NCI-H1092 treated with DMSO at 0.1 percent for 48 hours (cell line): ENCODE measurements around the gene CUX1.

Experiments used
- DNase-seq: peaks from one replicate; lab custom pipeline; 2025; lab: John Stamatoyannopoulos, UW

The CUX1 gene

DNA sequence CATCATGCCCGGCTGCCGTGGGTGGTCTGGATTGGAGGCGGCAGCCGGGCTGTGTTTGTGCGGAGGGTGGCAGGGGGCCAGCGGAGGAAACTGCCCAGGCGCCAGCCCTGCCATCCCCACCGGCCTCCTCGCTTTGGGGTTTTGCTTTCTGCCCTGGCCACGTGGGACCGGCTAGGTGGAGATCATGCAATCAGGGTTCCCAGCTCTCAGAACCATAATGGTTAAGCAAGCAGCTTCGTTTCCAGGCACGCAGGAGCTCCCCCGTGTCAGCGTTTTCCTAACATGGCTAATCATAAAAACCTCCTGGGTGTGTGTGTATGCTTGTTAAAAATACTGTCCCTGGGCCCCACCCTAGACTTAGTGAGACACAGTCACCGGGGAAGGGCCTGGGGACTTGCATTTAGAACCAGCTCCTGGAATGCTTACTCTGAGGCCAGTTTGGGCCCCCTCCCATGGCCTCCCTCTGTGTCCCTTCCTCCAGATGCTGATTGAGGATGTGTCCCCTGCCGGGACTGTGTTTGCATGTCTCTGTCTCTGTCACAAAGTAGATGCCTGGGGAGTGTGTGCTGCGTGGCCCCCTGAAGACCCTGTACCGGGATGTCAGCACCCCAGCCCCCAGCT is 119.3 kb downstream of the CUX1 start:
- DNase-seq, result no peak

DNA sequence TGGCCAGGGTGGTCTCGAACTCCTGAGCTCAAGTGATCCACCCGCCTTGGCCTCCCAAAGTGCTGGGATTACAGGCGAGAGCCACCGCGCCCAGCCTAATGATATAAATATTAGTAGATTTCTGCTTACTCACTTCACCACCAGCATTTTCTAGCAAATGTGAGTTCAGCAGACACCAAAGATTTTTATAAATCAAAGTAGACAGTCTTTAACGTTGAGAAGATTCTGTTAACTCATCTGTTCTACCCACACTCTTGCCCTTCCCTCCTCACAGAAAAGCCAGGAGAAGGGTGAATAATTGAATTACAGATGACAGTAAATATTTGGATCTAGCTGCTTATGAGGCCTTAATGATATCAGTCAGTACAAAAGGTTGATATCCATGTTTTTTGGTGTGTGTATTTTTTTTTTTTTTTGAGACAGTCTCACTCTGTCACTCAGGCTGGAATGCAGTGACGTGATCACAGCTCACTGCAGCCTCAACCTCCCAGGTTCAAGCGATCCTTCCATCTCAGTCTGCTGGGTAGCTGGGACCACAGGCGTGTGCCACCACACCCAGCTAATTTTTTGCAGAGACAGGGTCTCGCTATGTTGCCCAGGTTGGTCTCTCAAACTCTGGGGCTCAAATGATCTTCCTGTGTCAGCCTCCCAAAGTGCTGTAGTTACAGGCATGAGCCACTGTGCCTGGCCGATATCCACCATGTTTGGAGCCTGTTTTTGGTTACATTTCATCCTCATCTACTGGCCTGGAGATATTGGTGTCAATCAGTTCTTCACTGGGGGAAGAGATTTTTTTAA is 120.5 kb downstream of the CUX1 start:
- no peak for DNase-seq

DNA sequence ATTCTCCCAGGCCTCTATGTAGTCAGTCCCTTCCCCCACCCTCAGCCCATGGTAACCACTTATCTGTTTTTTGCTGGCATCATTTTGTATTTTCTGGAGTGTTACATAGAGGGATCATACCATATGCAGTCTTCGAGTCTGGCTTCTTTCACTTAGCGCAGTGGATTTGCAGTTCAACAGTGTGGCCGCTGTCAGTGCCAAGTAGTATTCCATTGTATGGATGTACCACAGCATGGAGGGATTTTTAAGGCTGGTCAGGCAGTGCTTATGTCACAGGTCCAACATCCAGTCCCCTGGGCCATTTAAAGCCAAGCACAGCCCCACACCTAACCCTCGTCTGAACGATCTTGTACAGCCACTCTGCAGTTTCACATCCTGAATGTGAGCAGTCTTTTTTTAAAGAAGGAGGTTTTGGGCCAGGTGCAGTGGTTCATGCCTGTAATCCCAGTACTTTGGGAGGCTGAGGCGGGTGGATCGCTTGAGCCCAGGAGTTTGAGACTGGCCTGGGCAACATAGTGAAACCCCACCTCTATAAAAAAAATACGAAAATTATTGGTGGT is 121.8 kb downstream of the CUX1 start:
- DNase-seq, result no peak

DNA sequence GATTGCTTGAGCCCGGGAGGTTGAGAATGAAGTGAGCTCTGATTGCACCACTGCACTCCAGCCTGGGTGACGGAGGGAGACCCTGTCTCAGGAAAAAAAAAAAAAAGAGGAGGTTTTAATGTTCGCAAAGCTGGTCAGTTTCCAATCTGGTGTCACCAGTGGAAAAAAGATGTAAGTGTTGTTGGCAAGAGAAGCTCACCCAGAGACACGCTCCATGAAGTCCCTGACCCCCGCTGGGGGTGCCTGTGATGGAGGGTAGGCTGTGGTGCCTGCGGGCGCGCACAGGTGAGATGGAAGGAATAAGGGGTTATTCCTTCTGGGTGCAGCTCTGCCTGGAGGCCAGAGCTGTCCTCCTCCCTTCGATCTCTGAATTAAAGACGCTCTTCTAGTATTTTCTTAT is 122.7 kb downstream of the CUX1 start:
- DNase-seq, result no peak

DNA sequence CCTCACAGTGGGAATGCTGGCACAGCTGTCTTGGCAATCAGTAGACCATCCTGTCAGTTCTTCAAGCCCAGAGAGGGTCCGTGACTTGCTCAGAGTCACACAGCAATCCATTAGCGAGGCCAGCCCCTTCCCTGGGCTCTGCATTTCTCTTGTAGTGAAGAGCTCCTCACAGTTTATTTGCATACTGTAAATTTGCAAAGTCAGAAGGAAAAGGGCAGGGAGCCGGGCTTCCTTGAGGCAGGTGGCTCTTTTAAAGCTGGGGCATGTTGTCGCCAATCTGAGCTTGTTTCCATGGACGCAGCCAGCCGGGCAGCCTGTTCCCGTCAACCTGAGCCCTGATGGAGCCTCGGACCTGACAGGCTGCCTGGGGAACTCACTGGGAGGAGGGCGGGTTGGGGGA is 123.4 kb downstream of the CUX1 start:
- peak; percentile 21 for DNase-seq

DNA sequence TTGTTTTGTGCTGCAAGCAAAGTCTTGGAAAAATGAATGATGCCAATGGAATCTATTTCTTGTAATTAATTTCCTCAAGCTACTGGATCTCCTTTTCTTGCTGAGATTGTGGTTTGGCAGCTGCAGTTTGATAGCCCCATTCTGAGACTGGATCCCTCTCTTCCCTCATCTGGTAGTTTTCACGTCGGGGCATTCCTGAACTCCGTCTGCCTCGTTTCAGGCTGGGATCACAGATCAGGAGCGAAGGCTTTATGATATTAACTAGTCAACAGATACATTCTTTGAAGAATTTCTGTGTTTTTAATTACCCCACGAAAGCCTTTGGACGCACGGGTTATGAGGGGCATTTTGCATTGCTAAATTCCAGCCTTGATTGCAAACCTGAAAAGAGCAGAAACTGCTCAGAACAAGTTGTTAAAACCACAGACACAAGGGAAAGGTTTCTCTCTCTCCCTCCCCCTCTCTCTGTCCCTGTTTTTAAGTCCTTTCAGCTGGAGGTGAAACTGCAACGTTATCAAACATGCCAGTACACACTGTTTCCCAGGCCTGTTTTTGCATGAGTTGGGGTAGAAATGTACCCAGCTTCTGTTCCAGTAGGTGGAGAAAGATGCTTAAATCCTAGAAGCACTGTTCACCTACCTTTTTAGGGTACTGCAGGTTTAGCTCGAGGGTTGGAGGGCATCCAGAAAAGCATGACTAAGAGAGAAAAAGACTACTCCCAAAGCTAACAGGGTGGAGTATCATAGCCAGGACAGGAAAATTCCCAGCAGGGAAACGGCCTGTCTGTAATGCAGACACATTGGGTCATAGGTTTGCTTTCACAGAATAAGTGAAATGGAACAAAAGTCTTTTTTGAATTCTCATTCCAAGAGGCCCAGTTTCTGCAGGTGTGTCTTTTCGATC is 124.3 kb downstream of the CUX1 start:
- DNase-seq, result no peak

DNA sequence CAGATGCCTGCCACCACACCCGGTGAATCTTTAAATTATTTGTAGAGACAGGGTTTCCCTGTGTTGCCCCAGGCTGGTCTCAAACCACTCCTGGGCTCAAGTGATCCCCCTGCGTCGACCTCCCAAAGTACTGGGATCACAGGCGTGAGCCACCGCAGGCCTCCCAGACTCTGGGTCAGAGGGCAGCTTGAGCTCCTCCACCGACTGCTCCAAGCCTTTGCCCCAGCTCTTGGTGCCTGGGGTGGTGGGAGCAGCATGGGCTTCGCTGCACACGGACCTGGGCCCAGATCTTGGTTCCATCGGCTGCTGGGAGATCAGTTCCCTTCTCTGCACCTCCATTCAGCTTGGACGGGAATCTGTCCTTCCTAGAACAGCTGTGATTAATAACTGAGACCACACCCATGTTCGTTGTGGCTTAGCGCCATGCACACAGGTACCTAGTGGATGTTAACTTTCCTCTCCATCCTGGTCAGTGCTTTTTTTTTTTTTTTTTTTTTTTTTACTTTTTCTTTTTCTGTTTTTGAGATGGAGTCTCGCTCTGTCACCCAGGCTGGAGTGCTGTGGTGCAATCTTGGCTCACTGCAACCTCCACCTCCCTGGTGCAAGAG is 125.3 kb downstream of the CUX1 start:
- DNase-seq, result no peak

DNA sequence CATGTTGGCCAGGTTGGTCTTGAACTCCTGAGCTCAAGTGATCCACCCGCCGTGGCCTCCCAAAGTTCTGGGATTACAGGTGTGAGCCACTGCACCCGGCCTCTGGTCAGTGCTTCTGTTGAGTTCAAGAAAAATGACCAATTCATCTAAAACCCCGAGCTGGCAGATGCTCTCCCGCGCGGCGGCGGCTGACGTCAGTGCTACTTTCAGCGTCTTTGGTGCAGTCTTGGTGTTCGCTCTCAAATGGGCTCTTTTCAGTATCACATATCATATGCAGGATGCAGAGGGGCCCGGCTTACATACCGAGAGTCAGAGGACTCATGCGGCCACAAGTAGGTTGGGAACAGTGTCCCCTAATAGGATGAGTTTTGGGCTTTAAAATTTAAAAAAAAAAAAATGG is 125.9 kb downstream of the CUX1 start:
- no peak for DNase-seq

DNA sequence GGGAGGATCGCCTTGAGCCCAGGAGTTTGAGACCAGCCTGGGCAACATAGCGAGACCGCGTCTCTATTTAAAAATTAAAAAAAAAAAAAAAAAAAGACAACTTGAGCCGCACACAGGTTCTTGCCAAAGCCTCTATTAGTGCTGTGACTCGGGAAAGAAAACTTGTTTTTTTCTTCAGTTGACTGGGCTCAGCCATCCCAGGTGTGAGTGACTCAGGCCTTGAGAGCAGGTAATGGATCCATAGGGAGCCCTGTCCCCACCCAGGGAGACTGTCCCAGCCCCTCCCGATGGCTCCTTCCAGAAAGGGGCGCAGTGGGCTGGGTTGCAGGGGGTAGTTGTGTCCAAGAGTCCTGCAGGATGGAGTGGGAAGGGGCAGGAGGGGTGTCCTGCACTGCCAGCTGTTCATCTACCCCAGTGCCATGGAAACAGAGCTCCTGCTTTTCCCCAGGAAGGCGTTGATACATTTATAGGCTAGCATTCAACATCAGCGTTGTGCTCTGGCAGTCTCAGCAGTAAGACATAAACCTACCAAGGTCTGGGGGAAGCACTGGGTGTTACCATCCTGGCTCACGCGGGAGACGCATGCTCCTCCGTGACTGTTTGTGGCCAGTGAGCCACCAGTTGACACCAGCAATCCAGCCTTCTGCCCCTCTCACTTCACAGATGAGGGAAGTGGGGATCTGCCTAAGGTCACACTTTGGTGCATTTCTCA is 126.6 kb downstream of the CUX1 start:
- DNase-seq, result no peak

DNA sequence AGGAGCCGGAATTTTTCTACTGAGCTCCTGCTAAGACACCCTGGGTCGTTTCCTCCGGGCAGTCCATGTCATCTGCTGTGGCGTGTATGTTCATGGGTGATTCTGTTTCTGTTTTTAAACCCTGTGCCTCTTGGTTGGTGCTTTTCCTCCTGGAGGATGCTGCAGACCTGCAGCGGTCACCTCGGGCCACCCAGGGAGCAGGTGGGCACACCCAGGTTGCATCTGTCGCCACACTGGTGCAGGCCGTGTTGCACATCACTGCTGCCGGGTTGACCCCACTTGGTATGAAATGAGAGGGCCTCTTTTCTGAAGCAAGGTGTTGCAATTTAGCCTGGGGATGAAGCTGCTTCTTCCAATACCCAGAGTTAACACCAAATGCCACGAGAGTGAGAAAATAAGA is 127.2 kb downstream of the CUX1 start:
- no peak for DNase-seq

DNA sequence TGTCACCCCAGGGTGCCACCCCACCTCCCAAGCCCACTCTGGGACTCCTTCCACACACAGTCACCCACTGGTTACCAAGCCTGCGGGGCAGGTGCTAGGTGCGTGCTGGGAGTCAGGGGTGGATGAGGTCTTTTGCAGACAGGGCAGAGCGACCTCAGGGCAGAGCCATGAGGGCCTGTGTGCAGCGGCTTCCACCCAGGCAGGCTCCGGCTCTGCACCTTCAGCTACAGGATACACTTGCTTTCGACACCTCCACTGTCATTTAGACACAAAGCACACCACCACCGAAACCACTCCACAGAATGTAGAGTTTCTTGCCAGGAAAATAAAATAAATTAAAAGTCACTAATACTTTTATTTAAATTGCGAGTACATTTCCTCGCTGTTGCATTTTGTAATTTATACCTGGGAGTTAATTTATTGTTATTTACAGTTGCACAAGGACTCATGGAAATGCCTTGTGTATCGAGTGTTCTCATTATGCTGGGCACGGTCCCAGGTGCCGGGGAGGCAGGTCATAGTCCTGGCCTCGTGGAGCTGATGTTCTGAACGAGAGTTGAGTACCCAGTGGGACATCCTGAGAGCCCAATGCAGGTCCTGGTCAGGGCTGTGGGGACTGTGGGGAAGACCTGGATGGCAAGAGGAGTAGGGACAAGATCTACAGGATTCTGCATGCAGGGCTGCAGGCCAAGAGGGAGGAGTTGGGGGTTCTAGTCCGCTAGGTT is 127.8 kb downstream of the CUX1 start:
- DNase-seq, result no peak

DNA sequence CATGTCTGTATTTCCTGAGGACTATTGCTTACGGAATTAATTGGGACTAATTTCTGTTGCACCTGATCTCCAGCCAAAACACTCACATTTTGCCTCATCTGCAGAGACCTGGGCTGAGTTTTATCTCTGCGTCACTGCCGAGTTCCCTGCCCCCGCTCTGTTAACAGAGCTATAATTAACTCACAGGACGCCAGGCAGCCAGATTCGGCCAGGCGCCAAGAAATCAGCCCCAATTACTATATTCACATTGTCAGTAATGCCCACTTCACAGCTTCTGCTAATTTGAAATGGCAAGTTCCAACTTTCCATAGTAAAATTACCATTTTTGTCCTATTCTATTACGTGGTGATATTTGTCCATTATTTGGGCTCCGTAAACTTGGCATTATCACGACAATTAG is 130.5 kb downstream of the CUX1 start:
- peak; percentile 82 for DNase-seq

DNA sequence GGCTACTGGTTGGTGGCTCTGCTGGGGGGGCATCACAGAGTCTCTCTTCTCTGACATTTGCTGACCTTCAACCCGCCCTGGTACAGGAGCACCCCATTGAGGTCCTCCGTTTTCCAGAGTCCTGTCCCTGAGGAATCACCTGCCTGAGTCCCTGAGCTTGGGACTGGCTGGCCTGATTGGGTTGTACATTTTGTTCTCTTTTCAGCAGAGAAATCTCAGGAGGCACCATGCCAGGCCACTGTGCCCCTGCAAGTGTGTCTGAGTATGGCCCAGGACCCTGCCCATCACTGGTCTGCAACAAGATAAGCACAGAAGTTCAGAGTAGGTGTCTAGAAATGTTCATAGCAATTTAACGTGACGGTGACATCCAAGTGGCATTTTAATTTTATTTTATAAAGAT is 131.2 kb downstream of the CUX1 start:
- no peak for DNase-seq

DNA sequence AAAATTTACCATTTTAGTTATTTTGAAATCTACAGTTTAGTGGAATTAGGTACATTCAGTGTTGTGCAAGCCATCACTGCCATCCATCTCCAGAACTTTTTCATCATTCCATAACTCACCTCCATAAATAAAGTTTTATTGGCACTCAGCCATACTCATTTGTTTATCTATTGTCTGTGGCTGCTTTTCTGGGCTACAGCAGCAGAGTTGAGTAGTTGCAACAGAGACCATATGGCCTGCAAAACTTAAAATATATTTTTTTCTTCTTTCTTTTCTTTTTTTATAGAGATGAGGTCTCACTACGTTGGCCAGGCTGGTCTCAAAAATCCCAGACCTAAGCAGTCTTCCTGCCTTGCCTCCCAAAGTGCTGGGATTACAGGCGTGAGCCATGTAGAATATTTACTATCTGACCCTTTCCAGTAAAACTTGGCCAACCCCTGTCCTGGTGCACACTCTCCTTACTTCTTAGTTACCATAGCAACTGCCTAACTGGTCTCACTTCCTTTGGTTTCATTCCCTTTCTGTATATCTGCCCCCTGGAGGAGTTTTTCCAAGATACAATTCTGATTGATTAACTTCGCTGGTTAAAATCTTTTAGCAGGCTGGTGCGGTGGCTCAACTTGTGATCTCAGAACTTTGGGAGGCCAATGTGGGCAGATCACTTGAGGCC is 133.2 kb downstream of the CUX1 start:
- DNase-seq, result no peak

DNA sequence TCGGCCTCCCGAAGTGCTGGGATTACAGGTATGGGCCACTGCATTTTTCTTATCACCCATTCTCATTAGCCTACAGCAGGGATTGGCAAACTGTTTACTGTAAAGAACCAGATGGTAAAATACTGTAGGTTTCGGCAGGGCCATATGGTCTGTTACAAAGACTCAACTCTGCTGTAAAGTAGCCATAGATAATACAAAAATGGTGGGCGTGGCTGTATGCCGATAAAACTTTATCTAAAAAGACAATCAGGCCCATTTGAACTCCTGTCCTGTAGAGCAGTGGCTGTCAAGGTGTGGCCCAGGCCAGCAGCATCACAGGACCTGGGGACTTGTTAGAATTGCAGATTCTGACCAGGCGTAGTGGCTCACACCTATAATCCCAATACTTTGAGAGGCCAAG is 134.3 kb downstream of the CUX1 start:
- no peak for DNase-seq

DNA sequence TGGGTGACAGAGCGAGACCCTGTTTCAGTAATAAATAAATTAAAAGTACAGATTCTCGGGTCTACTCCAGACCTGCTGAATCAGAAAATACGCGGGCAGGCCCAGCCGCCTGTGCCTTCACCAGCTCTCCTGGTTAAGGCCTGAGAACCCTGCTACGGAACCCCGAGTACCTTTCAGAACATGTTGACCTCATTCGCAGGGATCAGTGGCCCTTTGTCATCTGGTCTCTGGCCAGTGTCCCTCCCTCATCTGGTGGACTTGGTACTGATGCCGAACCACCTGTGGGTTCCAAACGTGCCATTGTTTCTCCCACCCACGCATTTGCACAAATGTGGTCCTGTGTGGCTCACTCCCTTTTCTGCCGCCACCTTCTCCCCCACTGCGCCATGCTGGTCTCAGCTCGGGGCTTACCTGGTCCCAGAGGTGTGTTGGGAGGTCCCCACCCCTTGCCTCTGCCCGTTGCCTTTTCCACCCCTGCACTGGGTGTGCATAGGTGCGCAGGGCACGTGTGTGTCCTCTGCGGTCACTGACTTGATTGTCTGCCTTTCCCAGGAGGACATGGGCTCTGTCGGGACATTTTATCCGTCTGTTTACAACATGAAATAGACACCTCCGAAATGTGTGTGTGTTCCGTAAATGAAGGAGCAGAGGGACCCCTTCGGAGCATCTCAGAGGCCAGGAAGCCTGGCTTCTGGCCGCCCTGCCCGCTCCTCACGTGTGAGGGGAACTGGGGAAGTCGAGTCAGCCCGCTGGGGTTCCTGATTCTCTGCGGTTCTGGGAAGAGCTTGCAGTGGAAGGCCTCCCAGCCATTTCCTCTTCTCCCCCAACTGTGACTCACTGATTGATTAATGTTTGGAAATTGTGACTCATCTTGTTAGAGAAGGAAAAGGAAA is 135.2 kb downstream of the CUX1 start:
- DNase-seq, result no peak

DNA sequence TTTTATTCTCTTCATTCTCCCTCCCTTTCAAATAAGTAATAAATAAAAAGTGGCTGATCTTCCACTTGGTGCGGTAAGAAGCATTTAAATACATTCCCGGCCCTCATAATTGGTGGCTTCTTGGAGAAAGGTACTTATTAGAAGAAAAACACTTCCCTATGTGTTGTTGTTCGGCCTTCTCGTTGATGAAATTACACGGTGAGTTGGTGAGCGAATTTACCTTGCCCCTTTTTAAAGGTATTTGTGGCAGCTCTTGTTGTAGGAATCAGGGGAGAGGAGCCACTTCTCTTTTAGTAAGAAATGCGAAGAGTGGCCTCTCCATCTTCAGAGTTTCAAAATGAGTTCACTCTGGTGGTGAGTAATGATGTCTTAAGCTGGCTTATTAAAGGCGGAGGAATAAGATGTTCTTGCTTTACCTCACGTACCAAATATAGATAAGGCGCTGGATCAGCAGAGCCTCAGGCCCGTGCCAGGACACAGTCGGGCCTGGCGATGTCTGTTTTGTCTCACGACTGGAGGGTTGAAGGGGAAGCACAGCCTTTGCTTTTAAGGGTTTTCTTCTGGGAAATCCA is 135.9 kb downstream of the CUX1 start:
- no peak for DNase-seq

DNA sequence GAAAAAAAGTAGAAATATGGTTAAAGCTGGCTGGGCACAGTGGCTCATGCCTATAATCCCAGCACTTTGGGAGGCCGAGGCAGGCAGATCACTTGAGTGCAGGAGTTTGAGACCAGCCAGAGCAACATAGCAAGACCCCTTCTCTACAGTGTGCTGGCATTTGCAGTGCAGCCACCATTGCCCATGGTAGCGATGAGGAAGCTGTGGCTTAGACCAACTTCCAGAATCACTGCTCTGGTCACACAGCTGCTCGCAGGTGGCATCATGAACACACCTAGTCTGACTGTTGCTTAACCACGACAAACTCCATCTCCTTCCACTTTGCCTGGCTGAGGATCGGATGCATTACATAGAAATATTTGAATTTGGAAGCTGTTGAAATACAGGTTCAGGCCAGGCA is 137.1 kb downstream of the CUX1 start:
- no peak for DNase-seq

DNA sequence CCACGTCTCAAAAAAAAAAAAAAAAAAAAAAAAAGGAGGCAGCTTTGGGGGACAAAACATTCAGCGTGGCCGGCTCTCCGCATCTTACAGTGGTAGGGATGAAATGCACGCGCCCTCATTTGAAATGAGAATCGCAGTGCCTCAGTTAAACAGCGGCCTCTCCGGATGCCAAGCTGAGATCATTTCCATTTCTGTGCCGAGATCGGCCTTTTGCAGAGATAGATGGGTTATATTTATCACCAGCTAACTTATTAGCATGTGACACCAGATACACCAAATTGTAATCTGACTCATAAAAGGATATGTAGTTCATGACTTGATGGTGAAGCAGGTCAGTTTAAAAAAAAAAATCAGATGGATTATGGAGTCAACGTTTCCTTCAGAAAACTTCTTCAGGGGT is 138.7 kb downstream of the CUX1 start:
- no peak for DNase-seq
